PFSK-1 (cell line): ENCODE measurements around the gene TEX30.

Experiments
- FOXP2 ChIP-seq: optimal IDR thresholded peaks from 2 replicates; pipeline ENCODE3; 2011; ENCODE audit warnings: borderline replicate concordance, control low read depth, inconsistent platforms; ENCODE audit not compliant: insufficient read depth; ENCODE audit errors: extremely low read length, extremely low read depth
- POLR2AphosphoS5 ChIP-seq: IDR thresholded peaks from 2 replicates; pipeline ENCODE4 v1.6.1; 2012; ENCODE audit warnings: low read depth, mild to moderate bottlenecking, control low read depth, low read length, moderate library complexity
- REST ChIP-seq, 2 experiments: IDR thresholded peaks; 2 replicates each; pipeline versions ENCODE4 v1.6.1 to v1.8.0; 2011 to 2012; ENCODE audit warnings: low read depth in 2 of 2, low read length in 2 of 2, control low read depth in 1 of 2, inconsistent platforms in 1 of 2, mild to moderate bottlenecking in 1 of 2, moderate library complexity in 1 of 2; ENCODE audit not compliant: insufficient read depth in 1 of 2
- SIN3A ChIP-seq: IDR thresholded peaks from 2 replicates; pipeline ENCODE4 v1.6.1; 2012; ENCODE audit warnings: mild to moderate bottlenecking, low read length, moderate library complexity, borderline replicate concordance; ENCODE audit not compliant: insufficient read depth
- TAF1 ChIP-seq: IDR thresholded peaks from 2 replicates; pipeline ENCODE4 v1.6.1; 2012; ENCODE audit warnings: low read length, control low read depth, borderline replicate concordance; ENCODE audit not compliant: insufficient read depth

TEX30 gene

GRCh38 chr13:102779436-102780159, 6.0 kb upstream of the TEX30 start:
- TF ChIP-seq POLR2AphosphoS5 (no peak), FOXP2 (no peak), SIN3A (no peak), TAF1 (no peak), REST (IDR thresholded peaks at IDR 0.05; ENCODE audit: insufficient read depth in 1 of 2, low read depth in 2 of 2, low read length in 2 of 2) (no peak)

DNA sequence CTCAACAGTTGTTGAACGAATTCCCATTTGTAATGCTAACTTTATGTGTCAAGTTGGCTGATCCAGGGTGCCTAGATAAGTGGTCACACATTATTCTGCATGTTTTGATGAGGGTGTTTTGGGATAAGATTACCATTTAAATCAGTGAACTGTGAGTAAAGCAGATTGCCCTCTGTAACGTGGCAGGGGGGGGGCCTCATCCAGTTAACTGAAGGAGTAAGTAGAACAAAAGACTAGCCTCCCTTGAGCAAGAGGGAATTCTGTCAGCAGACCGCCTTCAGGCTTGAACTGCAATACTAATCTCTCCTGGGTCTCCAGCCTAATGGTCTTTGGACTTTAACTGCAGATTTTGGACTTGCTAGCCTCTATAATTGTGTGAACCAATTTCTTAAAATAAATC, 4.2 kb upstream of the TEX30 start:
- TF ChIP-seq TAF1 (no peak), REST (IDR thresholded peaks at IDR 0.05; ENCODE audit: insufficient read depth in 1 of 2, low read depth in 2 of 2, low read length in 2 of 2) (no peak), SIN3A (no peak), FOXP2 (no peak), POLR2AphosphoS5 (no peak)

DNA sequence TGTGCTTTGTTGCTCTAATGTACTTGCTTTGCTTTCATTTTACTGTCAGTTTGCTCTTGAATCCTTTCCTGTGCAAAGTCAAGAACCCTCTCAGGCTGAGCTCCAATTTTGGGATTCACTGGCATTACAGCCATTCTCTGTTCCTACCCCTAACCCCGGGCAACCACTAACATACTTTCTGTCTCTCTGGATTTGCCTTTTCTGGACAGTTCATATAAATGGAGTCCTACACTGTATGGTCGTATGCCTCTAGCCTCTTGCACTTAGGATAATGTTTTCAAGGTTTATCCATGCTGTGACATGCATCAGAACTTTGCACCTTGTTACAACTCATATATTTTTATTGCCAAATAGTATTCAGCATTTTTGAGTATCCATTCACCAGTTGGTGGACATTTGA, 2.7 kb upstream of the TEX30 start:
- no peak for TF ChIP-seq TAF1

DNA sequence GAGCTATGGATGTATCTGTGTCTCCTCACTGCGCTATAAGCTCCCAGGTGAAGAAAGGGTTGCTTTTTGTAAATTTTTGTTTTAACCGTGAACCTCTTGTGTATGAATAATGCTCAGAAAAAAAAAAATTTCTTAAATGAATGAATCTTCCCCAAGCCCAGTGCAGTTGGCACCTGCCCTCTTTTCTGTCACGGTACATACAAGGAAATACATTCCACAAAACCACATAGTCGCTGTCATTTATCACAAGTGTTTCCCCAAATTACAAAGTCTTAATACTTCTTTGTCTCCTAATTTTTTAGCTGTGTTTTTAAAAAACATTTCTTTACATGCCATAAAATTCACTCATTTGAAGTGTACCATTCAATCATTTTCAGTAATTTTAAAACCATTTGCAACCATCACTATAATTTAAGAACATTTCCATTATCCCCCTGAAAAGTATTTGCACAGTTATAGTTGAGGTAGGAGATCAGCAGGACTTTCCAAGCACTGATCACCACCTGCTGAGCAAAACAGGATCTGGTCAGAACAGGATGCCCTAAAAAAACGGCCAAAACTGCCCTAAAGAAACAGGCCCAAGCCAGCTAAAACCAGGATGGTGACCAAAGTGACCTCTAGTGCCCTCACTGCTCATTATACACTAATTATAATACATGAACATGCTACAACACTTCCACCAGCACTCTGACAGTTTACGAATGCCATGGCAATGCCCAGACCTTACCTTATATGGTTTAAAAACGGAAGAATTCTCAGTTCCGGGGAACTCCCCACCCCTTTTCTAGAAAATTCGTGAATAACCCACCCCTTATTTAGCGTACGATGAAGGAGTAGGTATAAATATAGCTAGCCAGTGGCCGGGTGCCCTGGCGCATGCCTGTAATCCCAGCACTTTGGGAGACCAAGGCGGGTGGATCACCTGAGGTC, 1.3 kb upstream of the TEX30 start:
- TF ChIP-seq TAF1 (no peak), SIN3A (no peak), REST (IDR thresholded peaks at IDR 0.05; ENCODE audit: insufficient read depth in 1 of 2, low read depth in 2 of 2, low read length in 2 of 2) (no peak), POLR2AphosphoS5 (no peak)

- TF ChIP-seq REST (IDR thresholded peaks at IDR 0.05; ENCODE audit: insufficient read depth in 1 of 2, low read depth in 2 of 2, low read length in 2 of 2) (no peak), FOXP2 (no peak), POLR2AphosphoS5 (no peak), SIN3A (no peak), TAF1 (no peak)
These were observed 605 bp upstream of the TEX30 start for GRCh38 chr13:102774214-102774568.
